ENCODE results near the gene C11orf91.

DNA sequence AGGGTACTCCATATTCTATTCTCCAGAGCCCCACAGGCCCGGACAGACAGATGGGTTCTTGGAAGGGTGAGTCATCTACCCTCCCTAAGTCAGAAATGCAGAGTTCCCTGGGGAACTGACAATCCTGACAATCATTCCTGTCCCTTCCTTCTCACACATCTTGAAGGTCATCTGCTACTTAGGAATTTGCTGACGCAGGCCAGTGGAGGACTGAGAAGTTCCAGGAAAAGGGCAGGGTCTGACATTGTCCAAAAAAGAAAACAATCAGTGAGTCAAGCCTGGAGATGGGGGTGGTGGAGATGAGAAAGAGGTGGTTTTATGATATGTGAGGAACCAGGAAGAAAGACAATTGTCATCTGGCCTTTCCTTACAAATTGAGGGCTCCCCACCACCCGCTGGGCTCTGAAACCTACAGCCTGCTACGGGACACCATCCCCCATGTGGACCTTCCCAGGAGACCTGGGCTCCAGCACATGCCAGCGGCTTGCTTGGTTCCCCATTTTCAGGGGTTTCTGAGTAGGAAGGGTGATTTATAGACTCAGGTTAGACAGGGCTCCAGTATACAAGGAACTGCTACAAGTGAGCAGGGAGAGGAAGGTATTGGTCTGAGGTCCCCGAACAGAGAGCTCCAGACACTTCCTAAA lies 22.7 kb upstream of the C11orf91 start:
- TF ChIP-seq EZH2 (IDR thresholded peaks at IDR 0.05) (no peak), POLR2AphosphoS5 (IDR thresholded peaks at IDR 0.05; ENCODE audit: borderline replicate concordance, low read depth, low read length) (no peak), FOXP2 (optimal IDR thresholded peaks at IDR 0.05; ENCODE audit: control extremely low read depth, extremely low read length, insufficient read depth) (no peak)
